VCaP (cell line): ENCODE data around the gene CAMTA1.

ENCODE experiments used
- H3K27ac ChIP-seq: fragments of 450-650 bp; 2 replicates; pipeline ENCODE4 v1.5.1; 2017
- TF ChIP-seq, protein P1 (sequence below): fragments of 450-650 bp; conservative IDR thresholded peaks from 2 replicates; pipeline ENCODE4 v1.5.1; 2017; ENCODE audit warnings: mild to moderate bottlenecking, moderate library complexity

The CAMTA1 gene

GRCh38 chr1:7620196-7620595 lies 834.9 kb downstream of the CAMTA1 start:
- TF ChIP-seq, protein P1, sequence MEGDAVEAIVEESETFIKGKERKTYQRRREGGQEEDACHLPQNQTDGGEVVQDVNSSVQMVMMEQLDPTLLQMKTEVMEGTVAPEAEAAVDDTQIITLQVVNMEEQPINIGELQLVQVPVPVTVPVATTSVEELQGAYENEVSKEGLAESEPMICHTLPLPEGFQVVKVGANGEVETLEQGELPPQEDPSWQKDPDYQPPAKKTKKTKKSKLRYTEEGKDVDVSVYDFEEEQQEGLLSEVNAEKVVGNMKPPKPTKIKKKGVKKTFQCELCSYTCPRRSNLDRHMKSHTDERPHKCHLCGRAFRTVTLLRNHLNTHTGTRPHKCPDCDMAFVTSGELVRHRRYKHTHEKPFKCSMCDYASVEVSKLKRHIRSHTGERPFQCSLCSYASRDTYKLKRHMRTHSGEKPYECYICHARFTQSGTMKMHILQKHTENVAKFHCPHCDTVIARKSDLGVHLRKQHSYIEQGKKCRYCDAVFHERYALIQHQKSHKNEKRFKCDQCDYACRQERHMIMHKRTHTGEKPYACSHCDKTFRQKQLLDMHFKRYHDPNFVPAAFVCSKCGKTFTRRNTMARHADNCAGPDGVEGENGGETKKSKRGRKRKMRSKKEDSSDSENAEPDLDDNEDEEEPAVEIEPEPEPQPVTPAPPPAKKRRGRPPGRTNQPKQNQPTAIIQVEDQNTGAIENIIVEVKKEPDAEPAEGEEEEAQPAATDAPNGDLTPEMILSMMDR, result no peak
- H3K27ac ChIP-seq, result no peak overlapping the region

GRCh38 chr1:7621334-7622219 lies 836.3 kb downstream of the CAMTA1 start:
- TF ChIP-seq, protein P1, result no peak
- no peak overlapping the region for H3K27ac ChIP-seq

- TF ChIP-seq, protein P1, result no peak
- H3K27ac ChIP-seq, result no peak overlapping the region
Measured at GRCh38 chr1:7623842-7624241, 838.6 kb downstream of the CAMTA1 start.

- TF ChIP-seq, protein P1, result no peak
- no peak overlapping the region for H3K27ac ChIP-seq
Measured at GRCh38 chr1:7624791-7625355, 839.6 kb downstream of the CAMTA1 start.

- H3K27ac ChIP-seq, result no peak overlapping the region
- TF ChIP-seq, protein P1, result no peak
Measured at GRCh38 chr1:7625401-7625800, 840.1 kb downstream of the CAMTA1 start.

DNA sequence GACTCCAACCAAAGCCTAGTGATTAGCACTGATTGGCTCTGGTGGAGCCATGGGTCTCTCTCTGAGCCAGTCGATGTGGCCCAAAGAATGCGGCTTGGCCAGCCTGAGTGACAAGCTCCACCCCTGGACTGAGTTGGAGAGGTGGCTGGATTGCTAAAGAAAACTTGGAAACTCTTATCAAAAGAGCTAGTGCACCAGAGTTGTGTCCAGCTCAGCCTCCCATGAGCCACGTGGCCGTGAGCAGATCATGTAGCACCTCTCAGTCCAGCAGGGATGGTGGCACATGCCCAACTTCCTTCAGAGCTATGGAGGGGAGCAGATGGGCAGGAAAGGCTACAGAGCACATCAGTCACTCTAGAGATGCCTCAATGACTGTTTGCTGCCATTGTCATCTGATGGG lies 843.0 kb downstream of the CAMTA1 start:
- TF ChIP-seq, protein P1, result no peak
- H3K27ac ChIP-seq, result no peak overlapping the region

DNA sequence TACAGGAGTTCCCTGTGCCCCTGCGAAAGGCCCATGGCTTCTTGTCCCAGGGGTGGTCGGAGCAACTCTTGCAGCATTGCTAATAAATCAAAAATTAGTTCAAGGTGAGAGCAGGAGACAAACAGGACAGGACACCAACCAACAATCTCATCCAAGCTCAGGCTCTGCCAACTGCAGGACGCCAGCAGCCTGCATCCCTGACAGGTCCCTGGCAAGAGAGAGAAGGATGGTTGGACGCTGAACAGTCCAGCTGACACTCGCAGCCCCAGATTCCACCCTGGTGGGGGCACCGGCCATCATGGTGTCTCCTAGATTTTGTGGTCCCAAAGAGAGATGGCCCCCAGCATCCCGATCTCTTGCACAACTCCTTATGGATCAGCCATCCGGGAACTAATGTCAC lies 843.8 kb downstream of the CAMTA1 start:
- TF ChIP-seq, protein P1, result no peak
- no peak overlapping the region for H3K27ac ChIP-seq
